Stimulated activated CD8-positive, alpha-beta memory T cell treated with anti-CD3 and anti-CD28 coated beads, Interleukin-4, amount 100 ng/mL, for 1 hour (primary cell): ENCODE results near the gene BRMS1.

Experiments
- DNase-seq, 2 donors: peaks; one replicate each; pipeline ENCODE4 v3.0.0-alpha.2; 2020; ENCODE audit warnings: low read depth in 2 of 2, low spot score in 1 of 2

BRMS1 gene

GRCh38 chr11:66338276-66339161, 6.4 kb downstream of the BRMS1 start:
- no peak for DNase-seq

GRCh38 chr11:66337103-66337899, 7.6 kb downstream of the BRMS1 start:
- DNase-seq: no peak

GRCh38 chr11:66336234-66337102, 8.4 kb downstream of the BRMS1 start, which contains the start of gene RIN1:
RIN1 (minus strand) TSS chr11:66336434; CDS start chr11:66336402, 32 bp downstream.
- DNase-seq: no peak

DNA sequence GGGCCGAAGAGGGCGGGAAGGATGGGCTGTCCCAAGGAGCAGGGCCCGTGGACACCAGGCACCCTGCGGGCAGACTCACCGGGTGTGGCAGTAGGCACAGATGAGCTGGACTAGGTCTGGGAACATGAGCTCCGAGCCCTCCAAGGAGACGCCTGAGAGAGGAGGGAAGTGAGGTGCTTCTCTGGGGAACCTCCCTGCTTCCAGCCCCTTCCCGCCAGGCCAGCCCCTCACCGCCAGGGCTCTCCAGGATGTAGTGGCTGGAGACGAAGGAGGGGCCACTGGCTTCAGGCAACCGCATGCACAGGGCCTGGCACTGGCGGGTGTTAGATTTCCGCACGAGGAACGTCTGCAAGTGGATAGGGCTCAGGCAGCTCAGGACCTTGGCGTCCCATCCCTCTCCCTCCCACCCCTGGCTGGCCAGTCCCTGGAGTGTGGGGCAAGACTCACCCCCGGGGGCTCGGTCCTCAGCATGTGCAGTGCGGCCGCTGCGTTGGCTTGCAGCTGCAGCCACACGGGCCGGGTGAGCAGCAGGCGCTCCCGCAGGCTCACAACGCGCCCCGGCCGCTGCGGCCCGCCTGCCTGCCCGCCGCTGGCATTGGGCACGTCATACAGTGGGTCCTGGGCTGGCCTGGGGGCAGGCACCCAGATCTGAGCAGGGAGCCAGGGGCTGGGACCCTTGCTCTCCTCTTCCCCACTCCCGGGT, 9.2 kb downstream of the BRMS1 start:
- DNase-seq: no peak

DNA sequence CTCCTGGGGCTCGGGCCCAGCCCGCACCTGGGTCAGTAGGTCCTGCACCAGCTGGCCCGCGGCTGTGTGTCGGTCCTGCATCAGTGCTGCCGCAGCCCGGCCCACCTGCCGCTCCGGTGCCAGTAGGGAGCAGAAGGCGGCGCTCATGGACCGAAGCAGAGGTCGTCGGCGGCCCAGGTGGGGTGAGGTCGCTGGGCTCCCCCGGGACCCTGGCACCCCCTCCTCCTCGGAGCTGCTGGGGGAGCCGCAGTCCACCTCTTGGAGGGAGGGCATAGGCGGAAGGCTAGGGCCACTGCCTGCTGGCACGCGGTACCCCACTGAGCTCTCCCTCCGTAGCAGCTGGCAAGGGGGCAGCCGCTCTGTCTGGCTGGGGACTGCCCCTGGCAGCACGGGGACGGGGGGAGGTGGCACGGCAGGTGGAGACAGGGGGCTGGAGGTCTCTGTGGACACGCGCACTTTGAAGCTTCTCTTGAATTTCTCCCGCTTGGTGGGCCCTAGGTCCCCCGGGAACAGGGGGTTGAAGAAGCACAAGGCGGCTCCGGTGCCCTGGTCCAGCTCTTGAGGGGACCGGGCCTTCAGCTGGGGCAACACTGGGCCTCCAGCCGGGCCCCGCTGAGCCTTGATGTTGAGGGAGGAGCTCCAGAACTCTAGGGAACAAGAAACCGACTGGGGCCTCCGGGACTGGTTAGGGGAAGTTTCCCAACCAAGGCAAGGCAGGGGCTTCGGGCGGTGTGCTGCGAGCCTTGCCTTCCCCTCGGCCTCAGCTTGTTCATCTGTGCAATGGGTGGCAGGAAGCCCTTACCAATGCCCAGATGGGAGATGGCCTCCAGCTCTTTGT, 10.1 kb downstream of the BRMS1 start:
- no peak for DNase-seq

DNA sequence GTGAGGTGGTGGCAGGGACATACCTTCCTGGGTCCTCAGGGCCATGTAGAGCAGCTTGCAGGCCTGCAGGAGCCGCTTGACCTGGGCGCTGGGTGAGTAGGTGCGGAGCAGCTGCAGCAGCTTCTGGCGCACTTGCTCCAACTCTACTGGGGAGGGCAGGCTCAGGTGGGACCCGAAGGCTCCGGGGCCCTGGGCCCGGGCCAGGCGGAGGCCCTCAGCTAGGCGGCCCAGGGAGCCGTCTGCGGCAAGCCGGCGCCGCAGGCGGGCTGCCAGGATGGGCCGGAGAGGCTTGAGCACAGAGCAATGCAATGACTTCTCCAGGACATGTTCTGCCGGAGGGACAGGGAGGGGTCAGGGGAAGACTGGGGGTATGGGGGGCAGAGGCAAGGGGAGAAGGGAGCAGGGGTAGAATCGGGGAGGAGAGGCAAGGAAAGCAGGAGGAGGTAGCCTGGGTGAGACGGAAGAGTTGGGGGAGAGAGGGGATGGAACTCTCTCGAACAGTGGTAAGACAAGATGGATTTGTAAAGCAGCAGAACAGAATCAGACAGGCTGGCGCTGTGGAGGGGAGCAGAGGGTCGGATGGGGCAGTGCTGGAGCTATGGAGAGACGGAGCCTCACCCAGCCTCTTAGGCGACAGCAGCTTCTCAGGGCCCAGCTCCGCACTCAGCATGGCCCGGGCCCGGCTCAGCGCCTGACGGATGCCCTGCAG, 10.9 kb downstream of the BRMS1 start:
- DNase-seq: no peak

DNA sequence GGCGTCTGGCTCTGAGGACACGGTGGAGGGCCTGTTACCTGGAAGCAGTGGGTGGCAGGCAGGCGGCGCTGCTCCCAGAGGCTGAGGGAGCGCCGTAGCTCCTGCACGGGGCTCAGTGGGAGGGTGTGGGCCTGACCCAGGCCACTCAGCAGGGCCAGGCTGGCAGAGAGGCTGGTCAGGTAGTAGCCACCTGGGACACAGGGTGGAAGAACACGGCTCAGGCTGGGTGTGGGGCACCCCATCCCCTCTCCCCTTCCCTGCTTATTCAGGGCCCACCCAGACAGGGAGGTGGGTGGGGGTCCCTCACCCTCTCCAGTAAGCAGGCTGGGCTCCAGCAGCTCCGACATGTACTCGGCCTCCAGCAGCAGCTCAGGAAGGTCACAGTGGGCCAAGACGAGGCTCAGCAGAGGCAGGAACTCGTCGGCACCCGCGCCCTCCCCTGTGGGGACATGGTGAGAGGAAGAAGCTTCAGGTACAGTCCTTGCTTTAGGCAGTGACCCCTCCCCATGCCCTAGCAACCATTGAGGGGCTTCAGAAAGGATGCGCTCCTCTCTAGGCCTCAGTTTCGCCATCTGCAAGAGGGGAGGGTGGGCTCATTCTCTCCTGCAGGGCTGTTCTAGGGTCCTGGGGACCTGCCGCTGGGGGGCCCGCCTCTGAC, 11.6 kb downstream of the BRMS1 start:
- no peak for DNase-seq

DNA sequence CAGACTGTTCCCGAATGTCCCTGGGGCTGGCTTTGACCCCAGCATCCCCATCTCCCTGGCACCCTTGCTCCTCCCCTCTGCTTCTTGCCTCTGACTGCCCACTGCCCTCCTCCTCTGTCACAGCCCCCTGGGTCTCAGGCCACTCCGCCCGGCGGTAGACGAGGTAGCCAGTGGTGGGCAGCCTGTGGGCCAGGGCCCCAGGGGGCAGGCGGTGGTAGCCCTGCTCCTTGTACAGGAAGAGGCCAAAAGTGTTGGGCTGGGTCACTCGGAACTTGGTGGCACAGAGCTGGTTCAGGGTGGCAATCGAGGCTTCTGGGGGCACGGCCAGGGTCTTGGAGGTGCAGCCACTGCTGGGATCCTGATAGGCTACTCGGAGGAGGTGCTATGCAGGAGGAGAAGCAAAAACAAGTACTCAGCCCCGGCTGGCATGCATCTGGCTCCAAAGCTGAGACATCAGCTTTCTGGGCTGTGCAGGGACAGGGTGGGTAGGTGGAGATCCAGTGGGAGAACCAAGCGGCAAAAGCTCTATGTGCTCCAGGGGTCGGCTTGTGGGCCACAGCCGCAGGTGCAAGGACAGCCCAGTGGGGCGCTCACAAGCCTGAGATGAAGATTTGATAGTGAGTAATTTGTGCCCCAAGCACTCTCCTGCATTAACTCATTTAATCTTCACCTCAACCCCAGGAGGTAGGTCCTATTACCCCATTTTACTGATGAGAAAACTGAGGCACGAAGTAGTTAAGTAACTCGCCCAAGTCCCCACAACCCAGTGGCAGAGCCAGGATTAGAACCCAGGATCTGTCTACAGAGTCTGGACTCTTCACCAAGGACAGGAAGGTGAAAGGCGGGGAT, 12.3 kb downstream of the BRMS1 start:
- DNase-seq: no peak

- DNase-seq: no peak
Measured at GRCh38 chr11:66331542-66332370, 13.1 kb downstream of the BRMS1 start.

DNA sequence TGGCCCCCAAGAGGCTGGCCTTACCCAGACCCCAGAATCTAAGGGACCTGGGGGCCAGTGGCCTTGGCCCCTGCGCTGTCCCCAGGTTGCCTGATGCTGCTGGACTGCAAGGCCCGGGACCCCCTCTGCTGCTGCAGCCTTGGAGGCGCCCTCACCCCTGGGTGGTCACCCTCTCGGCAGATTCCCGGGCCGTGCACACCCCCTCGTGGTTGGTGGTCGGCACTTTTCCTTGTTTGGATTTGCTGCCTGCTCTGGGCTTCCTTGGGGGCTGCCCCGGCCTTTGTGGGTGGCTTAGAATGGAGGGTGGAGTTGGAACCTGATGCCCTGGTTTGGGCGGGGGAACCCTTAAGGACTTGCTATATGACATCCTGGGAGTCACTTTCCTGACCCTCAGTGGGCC, 14.0 kb downstream of the BRMS1 start:
- DNase-seq: no peak

GRCh38 chr11:66329165-66329673, 15.7 kb downstream of the BRMS1 start:
- DNase-seq: no peak

- peak; percentile 63 to 67 for DNase-seq
Measured at GRCh38 chr11:66328302-66329144, 16.4 kb downstream of the BRMS1 start.

GRCh38 chr11:66328031-66328301, 16.9 kb downstream of the BRMS1 start:
- DNase-seq: no peak

GRCh38 chr11:66327171-66328030, 17.5 kb downstream of the BRMS1 start:
- DNase-seq: no peak
